HL-60 (cell line): ENCODE data around the gene CAVIN4.

ENCODE experiments used
- DNase-seq, 2 experiments: peaks; one replicate each; pipeline ENCODE4 v3.0.0-alpha.2; 2010 to 2020; ENCODE audit warnings: low read depth in 1 of 2, low spot score in 1 of 2
- H3K27ac ChIP-seq: fragments of 250-450 bp; sonication (Bioruptor Pico); replicated peaks from 2 replicates; pipeline ENCODE4 v1.5.1; 2020; ENCODE audit warnings: mild to moderate bottlenecking, moderate library complexity
- H3K27me3 ChIP-seq: fragments of 250-450 bp; sonication (Bioruptor Pico); 2 replicates; pipeline ENCODE4 v1.5.1; 2021; ENCODE audit warnings: mild to moderate bottlenecking, moderate library complexity; ENCODE audit not compliant: insufficient read depth, poor library complexity, severe bottlenecking
- H3K4me3 ChIP-seq: replicated peaks from 2 replicates; pipeline ENCODE4 v1.5.1; 2011; ENCODE audit warnings: mild to moderate bottlenecking, control low read depth, low read length; ENCODE audit not compliant: insufficient read depth
- GABPA ChIP-seq: IDR thresholded peaks from 2 replicates; pipeline ENCODE4 v1.6.1; 2012; ENCODE audit warnings: low read depth
- POLR2AphosphoS5 ChIP-seq: IDR thresholded peaks from 2 replicates; pipeline ENCODE4 v1.6.1; 2012; ENCODE audit warnings: low read depth
- SPI1 ChIP-seq: IDR thresholded peaks from 2 replicates; pipeline ENCODE4 v1.6.1; 2012; ENCODE audit warnings: low read depth, mild to moderate bottlenecking, borderline replicate concordance
- TF ChIP-seq, protein P1 (sequence below): IDR thresholded peaks from 2 replicates; pipeline ENCODE4 v1.6.1; 2012; ENCODE audit warnings: low read depth; ENCODE audit not compliant: insufficient replicate concordance
- TF ChIP-seq, protein P2 (sequence below): IDR thresholded peaks from one replicate; pipeline ENCODE4 v1.5.1; 2011; ENCODE audit warnings: low read length, control low read depth, inconsistent platforms; ENCODE audit not compliant: insufficient read depth

Gene CAVIN4

GRCh38 chr9:100600521-100601079, 22.7 kb downstream of the CAVIN4 start:
- TF ChIP-seq, protein P1, sequence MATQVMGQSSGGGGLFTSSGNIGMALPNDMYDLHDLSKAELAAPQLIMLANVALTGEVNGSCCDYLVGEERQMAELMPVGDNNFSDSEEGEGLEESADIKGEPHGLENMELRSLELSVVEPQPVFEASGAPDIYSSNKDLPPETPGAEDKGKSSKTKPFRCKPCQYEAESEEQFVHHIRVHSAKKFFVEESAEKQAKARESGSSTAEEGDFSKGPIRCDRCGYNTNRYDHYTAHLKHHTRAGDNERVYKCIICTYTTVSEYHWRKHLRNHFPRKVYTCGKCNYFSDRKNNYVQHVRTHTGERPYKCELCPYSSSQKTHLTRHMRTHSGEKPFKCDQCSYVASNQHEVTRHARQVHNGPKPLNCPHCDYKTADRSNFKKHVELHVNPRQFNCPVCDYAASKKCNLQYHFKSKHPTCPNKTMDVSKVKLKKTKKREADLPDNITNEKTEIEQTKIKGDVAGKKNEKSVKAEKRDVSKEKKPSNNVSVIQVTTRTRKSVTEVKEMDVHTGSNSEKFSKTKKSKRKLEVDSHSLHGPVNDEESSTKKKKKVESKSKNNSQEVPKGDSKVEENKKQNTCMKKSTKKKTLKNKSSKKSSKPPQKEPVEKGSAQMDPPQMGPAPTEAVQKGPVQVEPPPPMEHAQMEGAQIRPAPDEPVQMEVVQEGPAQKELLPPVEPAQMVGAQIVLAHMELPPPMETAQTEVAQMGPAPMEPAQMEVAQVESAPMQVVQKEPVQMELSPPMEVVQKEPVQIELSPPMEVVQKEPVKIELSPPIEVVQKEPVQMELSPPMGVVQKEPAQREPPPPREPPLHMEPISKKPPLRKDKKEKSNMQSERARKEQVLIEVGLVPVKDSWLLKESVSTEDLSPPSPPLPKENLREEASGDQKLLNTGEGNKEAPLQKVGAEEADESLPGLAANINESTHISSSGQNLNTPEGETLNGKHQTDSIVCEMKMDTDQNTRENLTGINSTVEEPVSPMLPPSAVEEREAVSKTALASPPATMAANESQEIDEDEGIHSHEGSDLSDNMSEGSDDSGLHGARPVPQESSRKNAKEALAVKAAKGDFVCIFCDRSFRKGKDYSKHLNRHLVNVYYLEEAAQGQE, result no peak
- no peak for DNase-seq
- Histone ChIP-seq H3K27ac (no peak overlapping the region), H3K4me3 (no peak overlapping the region), H3K27me3 (no peaks in the 10 kb centered on the region)

- Histone ChIP-seq H3K27ac (no peak overlapping the region), H3K4me3 (no peak overlapping the region), H3K27me3 (no peaks in the 10 kb centered on the region)
- DNase-seq, result peak in 1 of 2 experiments; percentile 69
- TF ChIP-seq, protein P1, result no peak
- TF ChIP-seq, protein P2, sequence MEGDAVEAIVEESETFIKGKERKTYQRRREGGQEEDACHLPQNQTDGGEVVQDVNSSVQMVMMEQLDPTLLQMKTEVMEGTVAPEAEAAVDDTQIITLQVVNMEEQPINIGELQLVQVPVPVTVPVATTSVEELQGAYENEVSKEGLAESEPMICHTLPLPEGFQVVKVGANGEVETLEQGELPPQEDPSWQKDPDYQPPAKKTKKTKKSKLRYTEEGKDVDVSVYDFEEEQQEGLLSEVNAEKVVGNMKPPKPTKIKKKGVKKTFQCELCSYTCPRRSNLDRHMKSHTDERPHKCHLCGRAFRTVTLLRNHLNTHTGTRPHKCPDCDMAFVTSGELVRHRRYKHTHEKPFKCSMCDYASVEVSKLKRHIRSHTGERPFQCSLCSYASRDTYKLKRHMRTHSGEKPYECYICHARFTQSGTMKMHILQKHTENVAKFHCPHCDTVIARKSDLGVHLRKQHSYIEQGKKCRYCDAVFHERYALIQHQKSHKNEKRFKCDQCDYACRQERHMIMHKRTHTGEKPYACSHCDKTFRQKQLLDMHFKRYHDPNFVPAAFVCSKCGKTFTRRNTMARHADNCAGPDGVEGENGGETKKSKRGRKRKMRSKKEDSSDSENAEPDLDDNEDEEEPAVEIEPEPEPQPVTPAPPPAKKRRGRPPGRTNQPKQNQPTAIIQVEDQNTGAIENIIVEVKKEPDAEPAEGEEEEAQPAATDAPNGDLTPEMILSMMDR, result peak; percentile 72
These were observed 23.3 kb downstream of the CAVIN4 start for GRCh38 chr9:100601216-100601615.

GRCh38 chr9:100602342-100602801, 24.5 kb downstream of the CAVIN4 start:
- TF ChIP-seq, protein P1, result no peak
- no peak for TF ChIP-seq GABPA
- no peak for TF ChIP-seq SPI1
- no peak for TF ChIP-seq POLR2AphosphoS5
- TF ChIP-seq, protein P2, result no peak
- DNase-seq, result peak in 1 of 2 experiments; percentile 24

DNA sequence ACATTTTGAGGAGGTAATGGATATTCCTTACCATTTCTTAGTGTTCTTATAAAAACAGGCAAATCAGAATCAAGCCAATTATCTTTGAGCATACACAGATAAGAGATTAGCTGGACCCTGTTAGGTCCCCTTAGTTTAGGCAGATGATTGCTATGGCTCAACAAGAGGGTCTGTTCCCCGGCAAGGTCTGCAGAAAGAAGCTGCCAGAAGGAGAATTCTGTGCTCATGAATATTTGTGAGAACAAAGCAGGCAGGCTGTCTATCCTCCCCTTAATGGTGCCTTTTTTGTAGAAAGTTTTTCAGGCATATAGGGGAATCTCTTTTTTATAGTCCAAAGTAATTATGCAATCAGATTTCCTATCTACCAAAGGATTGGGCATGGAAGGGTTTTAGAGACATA, 27.5 kb downstream of the CAVIN4 start:
- TF ChIP-seq SPI1, result no peak
- no peak for TF ChIP-seq POLR2AphosphoS5
- TF ChIP-seq, protein P2, result no peak
- TF ChIP-seq, protein P1, result no peak
- DNase-seq, result no peak
- H3K27me3 ChIP-seq, result no peaks in the 10 kb centered on the region
- no peak overlapping the region for H3K4me3 ChIP-seq
- H3K27ac ChIP-seq, result no peak overlapping the region

More at GRCh38 chr9:100602342-100602801, 24.5 kb downstream of the CAVIN4 start:
- Histone ChIP-seq H3K4me3 (no peak overlapping the region), H3K27me3 (no peaks in the 10 kb centered on the region), H3K27ac (no peak overlapping the region)
